GM21447 (cell line): Measurements from ENCODE around the gene IFT81.

Source experiments
- ATAC-seq: cut with Tn5 transposase; IDR thresholded peaks from one replicate; pipeline ENCODE4 v1.9.1; 2021; ENCODE audit not compliant: unreplicated experiment

Gene IFT81

GRCh38 chr12:110157539-110157938 lies 33.4 kb downstream of the IFT81 start:
- no peak for ATAC-seq

GRCh38 chr12:110159671-110160245 lies 35.6 kb downstream of the IFT81 start:
- no peak for ATAC-seq

- ATAC-seq = peak; percentile 86
These were observed 41.5 kb downstream of the IFT81 start for GRCh38 chr12:110165540-110166159.

GRCh38 chr12:110168732-110169455 lies 44.7 kb downstream of the IFT81 start:
- ATAC-seq = no peak

GRCh38 chr12:110170535-110171185 lies 46.5 kb downstream of the IFT81 start:
- no peak for ATAC-seq

GRCh38 chr12:110171186-110171538 lies 47.0 kb downstream of the IFT81 start:
- no peak for ATAC-seq

GRCh38 chr12:110171636-110172035 lies 47.5 kb downstream of the IFT81 start:
- no peak for ATAC-seq

- ATAC-seq = no peak
These were observed 50.3 kb downstream of the IFT81 start for GRCh38 chr12:110174373-110174996.

- no peak for ATAC-seq
These were observed 51.0 kb downstream of the IFT81 start for GRCh38 chr12:110175201-110175600.

- no peak for ATAC-seq
These were observed 52.6 kb downstream of the IFT81 start for GRCh38 chr12:110176745-110177144.

- no peak for ATAC-seq
These were observed 55.1 kb downstream of the IFT81 start for GRCh38 chr12:110179291-110179690.

- no peak for ATAC-seq
These were observed 56.4 kb downstream of the IFT81 start for GRCh38 chr12:110180591-110181005.

- ATAC-seq = no peak
These were observed 58.1 kb downstream of the IFT81 start for GRCh38 chr12:110182281-110182680.

GRCh38 chr12:110183386-110183785 lies 59.2 kb downstream of the IFT81 start:
- ATAC-seq = no peak

GRCh38 chr12:110185626-110186025 lies 61.5 kb downstream of the IFT81 start:
- ATAC-seq = no peak

- no peak for ATAC-seq
These were observed 61.9 kb downstream of the IFT81 start for GRCh38 chr12:110186059-110186458.

- ATAC-seq = no peak
These were observed 69.0 kb downstream of the IFT81 start for GRCh38 chr12:110193196-110193595.

- no peak for ATAC-seq
These were observed 72.8 kb downstream of the IFT81 start for GRCh38 chr12:110197003-110197402.

- ATAC-seq = no peak
These were observed 74.2 kb downstream of the IFT81 start for GRCh38 chr12:110198386-110198785.

- ATAC-seq = no peak
These were observed 75.4 kb downstream of the IFT81 start for GRCh38 chr12:110199339-110200123.

- ATAC-seq = no peak
These were observed 75.9 kb downstream of the IFT81 start for GRCh38 chr12:110200124-110200417.
